ENCODE data around the gene SEPTIN8.

DNA sequence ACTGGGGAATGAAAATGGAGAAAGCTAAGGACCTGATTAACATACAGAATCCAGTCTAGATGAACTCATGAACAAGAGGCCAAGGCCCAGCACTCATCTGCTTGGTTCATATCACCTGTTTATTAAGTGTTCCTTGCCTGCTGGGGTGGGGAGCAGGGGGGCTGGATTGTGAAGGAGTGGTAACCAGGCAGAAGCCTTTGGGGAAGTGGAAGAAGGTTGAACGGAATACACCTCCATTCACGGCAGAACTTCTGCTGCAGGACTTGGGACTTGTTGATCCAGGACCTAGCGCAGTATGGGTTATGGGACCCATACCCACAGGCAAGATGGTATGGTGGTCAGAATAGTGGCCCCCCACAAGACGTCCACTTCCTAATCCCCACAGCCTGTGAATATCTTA lies 8.8 kb upstream of the SEPTIN8 start:
- TF ChIP-seq, protein P1, sequence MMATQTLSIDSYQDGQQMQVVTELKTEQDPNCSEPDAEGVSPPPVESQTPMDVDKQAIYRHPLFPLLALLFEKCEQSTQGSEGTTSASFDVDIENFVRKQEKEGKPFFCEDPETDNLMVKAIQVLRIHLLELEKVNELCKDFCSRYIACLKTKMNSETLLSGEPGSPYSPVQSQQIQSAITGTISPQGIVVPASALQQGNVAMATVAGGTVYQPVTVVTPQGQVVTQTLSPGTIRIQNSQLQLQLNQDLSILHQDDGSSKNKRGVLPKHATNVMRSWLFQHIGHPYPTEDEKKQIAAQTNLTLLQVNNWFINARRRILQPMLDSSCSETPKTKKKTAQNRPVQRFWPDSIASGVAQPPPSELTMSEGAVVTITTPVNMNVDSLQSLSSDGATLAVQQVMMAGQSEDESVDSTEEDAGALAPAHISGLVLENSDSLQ (IDR thresholded peaks at IDR 0.05), result no peak
- no peak for TF ChIP-seq BHLHE40 (IDR thresholded peaks at IDR 0.05; ENCODE audit: borderline replicate concordance)
- TF ChIP-seq SUZ12 (IDR thresholded peaks at IDR 0.05), result no peak
- no peak for TF ChIP-seq ARNT (IDR thresholded peaks at IDR 0.05)
- TF ChIP-seq ZNF384 (IDR thresholded peaks at IDR 0.05), result no peak
- TF ChIP-seq HDGF (IDR thresholded peaks at IDR 0.05; ENCODE audit: borderline replicate concordance), result no peak
- TF ChIP-seq SP1 (IDR thresholded peaks at IDR 0.05), result no peak
- TF ChIP-seq FOXM1 (IDR thresholded peaks at IDR 0.05; ENCODE audit: borderline replicate concordance), result no peak
- no peak for TF ChIP-seq NFRKB (IDR thresholded peaks at IDR 0.05)
- TF ChIP-seq FOXA1 (IDR thresholded peaks at IDR 0.05), result no peak
- no peak for TF ChIP-seq FOXK2 (IDR thresholded peaks at IDR 0.05)
- TF ChIP-seq TARDBP (IDR thresholded peaks at IDR 0.05), result no peak
- no peak for TF ChIP-seq ELF4 (IDR thresholded peaks at IDR 0.05)
- TF ChIP-seq LEF1 (IDR thresholded peaks at IDR 0.05; ENCODE audit: borderline replicate concordance), result no peak

All from HEK293T (cell line).